Thyroid gland (tissue), 4 donors: ENCODE results near the gene S100A4. TPM values are rescaled to one million over a fixed set of nuclear protein-coding genes. Genes with fewer than 3 reads are reported as not detected.
"Not testable (repeated sequence)": the region's sequence is repeated elsewhere in the genome, so short reads cannot be mapped to it uniquely, and the experiment has no call there.

Experiments used
- DNase-seq, 2 donors: peaks; one replicate each; pipeline ENCODE4 v3.0.0-alpha.2; 2019
- H3K27ac ChIP-seq, 3 donors: fragments of 200-600 bp; sonication (generic); 1 replicate in 2 of 3; 2 replicates in 1 of 3; pipeline ENCODE4 v1.5.1; 2016 to 2019; ENCODE audit warnings: mild to moderate bottlenecking in 1 of 3, moderate library complexity in 1 of 3
- H3K27me3 ChIP-seq: fragments of 200-600 bp; sonication (generic); one replicate; pipeline ENCODE4 v1.5.1; 2019
- H3K36me3 ChIP-seq, 2 donors: fragments of 200-600 bp; sonication (generic); one replicate each; pipeline ENCODE4 v1.5.1; 2016 to 2019
- H3K4me1 ChIP-seq, 2 donors: fragments of 200-600 bp; sonication (generic); one replicate each; pipeline ENCODE4 v1.5.1; 2017 to 2019
- H3K4me3 ChIP-seq, 3 donors: fragments of 200-600 bp; sonication (generic); replicated peaks in 1 of 3; 1 replicate in 2 of 3; 2 replicates in 1 of 3; pipeline ENCODE4 v1.5.1; 2016; ENCODE audit warnings: mild to moderate bottlenecking in 1 of 3
- H3K9me3 ChIP-seq: fragments of 200-600 bp; sonication (generic); one replicate; pipeline ENCODE4 v1.5.1; 2017
- POLR2A ChIP-seq, 2 donors: fragments of 450-650 bp; IDR thresholded peaks; one replicate each; pipeline ENCODE4 v1.6.1; 2017; ENCODE audit warnings: antibody characterized with exemption in 2 of 2, mild to moderate bottlenecking in 2 of 2, moderate library complexity in 1 of 2
- WGBS, 2 donors: methylation state at CpG; one replicate each; pipeline ENCODE4 v1.1.5; 2017; 5-methylcytosine and 5-hydroxymethylcytosine counted together
- intact Hi-C: fragments of 100-400 bp; cut with DNase I; formaldehyde crosslinking; loops from one replicate; pipeline ENCODE4 v1.15.1; 2023
- total RNA-seq, 4 donors: library from RNA; depleted of rRNA; stranded (reverse); fragments of >200 nt; gene quantifications; one replicate each; pipeline ENCODE4 v1.2.3, GENCODE V29; 2016
- TF ChIP-seq, protein P1 (sequence below), 6 experiments: fragments of 200-600 bp in 3 of 6; fragments of 450-650 bp in 3 of 6; sonication (generic) in 3 of 6; IDR thresholded peaks; one replicate each; pipeline ENCODE4 v1.5.1; 2016 to 2019; ENCODE audit warnings: antibody characterized with exemption in 6 of 6, mild to moderate bottlenecking in 2 of 6, inconsistent platforms in 1 of 6, moderate library complexity in 1 of 6

Gene S100A4
- total RNA-seq, 4 donors from 2014 or later: 57.3 to 251 (median 133) TPM

DNA sequence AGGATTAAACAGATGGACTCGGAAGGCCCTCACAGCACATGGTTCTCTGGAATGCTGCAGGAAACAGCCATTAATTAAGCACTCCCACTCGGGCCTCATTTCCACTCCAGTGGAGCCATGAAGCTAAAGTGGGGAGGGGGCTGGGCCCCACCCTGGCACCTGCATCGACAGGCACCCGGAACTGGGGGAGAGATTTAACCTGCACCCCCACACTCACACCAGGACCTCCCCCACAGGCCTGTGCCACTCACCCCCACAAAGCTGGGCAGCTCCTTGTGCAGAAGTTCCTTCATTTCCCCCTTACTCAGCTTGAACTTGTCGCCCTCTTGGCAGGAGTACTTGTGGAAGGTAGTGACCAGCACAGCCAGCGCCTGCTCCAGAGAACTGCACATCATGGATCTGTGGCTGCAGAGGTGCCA lies 17.9 kb upstream of the S100A4 start:
- peak overlapping the region in 1 of 3 donors; percentile 60 for H3K27ac ChIP-seq
- H3K27me3 ChIP-seq: no peaks in the 10 kb centered on the region
- WGBS, 2 donors: 57 to 63% methylated on average over 5 to 6 of the region's 6 CpGs
- TF ChIP-seq POLR2A (IDR thresholded peaks at IDR 0.05): no peak
- TF ChIP-seq, protein P1, sequence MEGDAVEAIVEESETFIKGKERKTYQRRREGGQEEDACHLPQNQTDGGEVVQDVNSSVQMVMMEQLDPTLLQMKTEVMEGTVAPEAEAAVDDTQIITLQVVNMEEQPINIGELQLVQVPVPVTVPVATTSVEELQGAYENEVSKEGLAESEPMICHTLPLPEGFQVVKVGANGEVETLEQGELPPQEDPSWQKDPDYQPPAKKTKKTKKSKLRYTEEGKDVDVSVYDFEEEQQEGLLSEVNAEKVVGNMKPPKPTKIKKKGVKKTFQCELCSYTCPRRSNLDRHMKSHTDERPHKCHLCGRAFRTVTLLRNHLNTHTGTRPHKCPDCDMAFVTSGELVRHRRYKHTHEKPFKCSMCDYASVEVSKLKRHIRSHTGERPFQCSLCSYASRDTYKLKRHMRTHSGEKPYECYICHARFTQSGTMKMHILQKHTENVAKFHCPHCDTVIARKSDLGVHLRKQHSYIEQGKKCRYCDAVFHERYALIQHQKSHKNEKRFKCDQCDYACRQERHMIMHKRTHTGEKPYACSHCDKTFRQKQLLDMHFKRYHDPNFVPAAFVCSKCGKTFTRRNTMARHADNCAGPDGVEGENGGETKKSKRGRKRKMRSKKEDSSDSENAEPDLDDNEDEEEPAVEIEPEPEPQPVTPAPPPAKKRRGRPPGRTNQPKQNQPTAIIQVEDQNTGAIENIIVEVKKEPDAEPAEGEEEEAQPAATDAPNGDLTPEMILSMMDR (IDR thresholded peaks at IDR 0.05): no peak
- H3K4me1 ChIP-seq: peaks cover 33 to 54% of the 10 kb centered on the region in 2 donors
- no peaks in the 10 kb centered on the region for H3K36me3 ChIP-seq
- H3K9me3 ChIP-seq: no peaks in the 10 kb centered on the region
- H3K4me3 ChIP-seq: no peak overlapping the region
- intact Hi-C loops: no loop called here
- DNase-seq: peak in 1 of 2 donors; percentile 26

DNA sequence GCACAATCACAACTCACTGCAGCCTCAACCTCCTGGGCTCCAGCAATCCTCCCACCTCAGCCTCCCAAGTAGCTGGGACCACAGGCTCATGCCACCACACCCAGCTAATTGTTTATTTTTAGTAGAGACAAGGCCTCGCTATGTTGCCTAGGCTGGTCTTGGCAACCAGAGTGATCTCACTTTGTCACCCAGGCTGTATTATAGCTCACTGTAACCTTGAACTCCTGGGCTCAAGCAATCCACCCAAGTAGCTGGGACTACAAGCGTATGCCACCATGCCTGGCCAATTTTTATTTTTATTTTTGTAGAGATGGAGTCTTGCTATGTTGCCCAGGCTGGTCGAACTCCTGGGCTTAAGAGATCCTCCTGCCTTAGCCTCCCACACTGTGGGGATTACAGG lies 16.4 kb upstream of the S100A4 start:
- H3K27me3 ChIP-seq, H3K4me3 ChIP-seq, H3K36me3 ChIP-seq, intact Hi-C loops, H3K27ac ChIP-seq, DNase-seq, H3K9me3 ChIP-seq: not testable (repeated sequence)
- WGBS, 2 donors: 93 to 99% methylated on average over 3 of the region's 3 CpGs
- peaks cover 21 to 40% of the 10 kb centered on the region in 2 donors for H3K4me1 ChIP-seq

DNA sequence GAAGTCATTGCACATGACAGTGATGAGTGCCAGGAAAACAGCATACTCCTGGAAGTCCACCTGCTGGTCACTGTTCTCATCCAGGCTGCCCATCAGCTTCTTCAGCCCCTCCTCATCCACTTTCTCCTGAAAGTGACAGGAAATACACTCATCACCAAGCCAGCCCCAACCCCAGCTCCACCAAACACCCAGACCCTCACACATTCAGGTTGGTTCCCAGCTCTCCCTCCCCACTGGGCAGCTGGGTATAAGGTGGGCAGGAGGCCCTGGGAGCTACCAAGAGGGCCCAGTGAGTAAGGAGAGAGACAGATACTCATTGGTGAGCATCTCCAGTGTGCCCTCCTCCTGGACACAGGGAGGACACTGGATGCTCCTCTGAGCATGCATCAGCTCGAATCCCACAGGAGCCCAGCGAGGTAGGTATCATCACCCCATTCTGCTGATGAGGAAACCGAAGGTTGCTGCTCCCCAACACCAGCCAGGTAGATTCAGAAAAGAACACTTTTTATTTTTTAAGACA lies 15.9 kb upstream of the S100A4 start:
- no peak for DNase-seq
- no peak overlapping the region for H3K27ac ChIP-seq
- no peak overlapping the region for H3K4me3 ChIP-seq
- intact Hi-C loops: no loop called here
- 97 to 100% methylated on average over 3 of the region's 3 CpGs for WGBS, 2 donors
- peaks cover 17 to 35% of the 10 kb centered on the region in 2 donors for H3K4me1 ChIP-seq
- H3K36me3 ChIP-seq: no peaks in the 10 kb centered on the region
- TF ChIP-seq, protein P1 (IDR thresholded peaks at IDR 0.05): no peak
- TF ChIP-seq POLR2A (IDR thresholded peaks at IDR 0.05): no peak
- no peaks in the 10 kb centered on the region for H3K27me3 ChIP-seq
- no peaks in the 10 kb centered on the region for H3K9me3 ChIP-seq

DNA sequence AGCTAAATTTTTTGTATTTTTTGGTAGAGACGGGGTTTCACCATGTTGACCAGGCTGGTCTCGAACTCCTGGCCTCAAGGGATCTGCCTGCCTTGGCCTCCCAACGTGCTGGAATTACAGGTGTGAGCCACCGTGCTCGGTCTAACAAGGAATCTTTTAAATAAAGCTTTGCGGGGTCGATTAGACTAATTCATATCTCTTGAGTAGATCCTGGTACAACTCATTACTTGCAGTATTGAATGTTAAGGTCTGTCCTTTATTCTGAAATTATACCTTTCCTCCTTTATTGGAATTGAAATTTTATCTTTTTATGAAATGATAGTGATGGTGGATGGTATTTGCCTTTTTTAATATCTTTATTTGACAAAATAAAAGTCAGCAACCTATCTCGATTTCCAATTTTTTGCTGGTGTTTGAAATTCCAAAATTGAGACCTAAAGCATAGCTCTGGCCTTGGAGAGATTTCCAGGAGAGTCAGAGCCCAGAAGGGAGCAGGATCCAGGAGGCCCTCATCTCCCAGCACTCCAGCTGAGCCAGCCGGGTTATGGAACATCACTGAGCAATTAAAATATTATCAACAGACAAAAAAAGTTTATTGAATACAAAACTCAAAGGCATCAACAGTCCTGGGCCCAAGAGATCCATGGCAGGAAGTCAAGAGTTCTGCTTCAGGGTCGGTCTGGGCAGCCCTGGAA lies 15.3 kb upstream of the S100A4 start:
- TF ChIP-seq POLR2A (IDR thresholded peaks at IDR 0.05): no peak
- TF ChIP-seq, protein P1 (IDR thresholded peaks at IDR 0.05): no peak
- 91 to 93% methylated on average over 10 of the region's 10 CpGs for WGBS, 2 donors
- Histone ChIP-seq H3K27ac (no peak overlapping the region), H3K36me3 (no peaks in the 10 kb centered on the region), H3K4me1 (peaks cover 11 to 29% of the 10 kb centered on the region in 2 donors), H3K4me3 (no peak overlapping the region), H3K27me3 (no peaks in the 10 kb centered on the region), H3K9me3 (no peaks in the 10 kb centered on the region)
- DNase-seq: no peak
- intact Hi-C loops: no loop called here

DNA sequence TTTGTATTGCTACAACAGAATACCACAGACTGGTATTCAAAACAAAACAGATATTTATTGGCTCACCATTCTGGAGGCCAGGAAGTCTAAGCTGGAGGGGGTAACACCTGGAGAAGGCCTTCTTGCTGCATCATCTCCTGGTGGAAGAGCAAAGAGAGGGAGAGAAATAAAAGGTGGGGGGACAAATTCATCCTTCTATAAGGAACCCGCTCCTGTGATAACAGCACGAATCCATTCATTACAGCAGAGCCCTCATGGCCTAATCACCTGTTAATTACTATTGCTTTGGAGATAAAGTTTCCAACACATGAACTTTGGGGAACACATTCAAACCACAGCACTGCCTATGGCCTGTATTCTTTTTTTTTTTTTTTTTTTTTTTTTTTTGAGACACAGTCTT lies 14.6 kb upstream of the S100A4 start:
- H3K27ac ChIP-seq: no peak overlapping the region
- no peak for TF ChIP-seq POLR2A (IDR thresholded peaks at IDR 0.05)
- TF ChIP-seq, protein P1 (IDR thresholded peaks at IDR 0.05): no peak
- no peaks in the 10 kb centered on the region for H3K36me3 ChIP-seq
- no peak for DNase-seq
- H3K9me3 ChIP-seq: no peaks in the 10 kb centered on the region
- peaks cover 4 to 22% of the 10 kb centered on the region in 2 donors for H3K4me1 ChIP-seq
- intact Hi-C loops: no loop called here
- H3K4me3 ChIP-seq: no peak overlapping the region
- no peaks in the 10 kb centered on the region for H3K27me3 ChIP-seq
- WGBS, 2 donors: 90 to 99% methylated on average over 2 of the region's 2 CpGs
